Posterior vena cava (tissue), 2 donors: Measurements from ENCODE around the gene ANKRD28. TPM values are rescaled to one million over a fixed set of nuclear protein-coding genes. Genes with fewer than 3 reads are reported as not detected.
"Not testable (repeated sequence)": the region's sequence is repeated elsewhere in the genome, so short reads cannot be mapped to it uniquely, and the experiment has no call there.

Source experiments
- DNase-seq: peaks from one replicate; pipeline ENCODE4 v3.0.0-alpha.2; 2020; ENCODE audit warnings: low spot score
- intact Hi-C, 2 donors: fragments of 100-400 bp; cut with DNase I; formaldehyde crosslinking; loops; one replicate each; pipeline versions ENCODE4 v1.14.1 to v1.14.2; 2022 to 2023
- long read RNA-seq, 2 donors: library from polyadenylated mRNA; unstranded; transcript quantifications; one replicate each; pipeline ENCODE4 v2.0.0, GENCODE V29; 2020 to 2021
- total RNA-seq, 2 donors: library from RNA; stranded (reverse); fragmentation: NEBNext Ultra II Directional; extraction: Animal tissue kit (Norgen Biotek cat#: 25700); gene quantifications; one replicate each; pipeline ENCODE4 v1.2.1, GENCODE V29; 2021
- donor health status: DM: yes; HTN: yes; CAD: no.
- donor health status: DM: yes; HTN: yes; CAD: no.

Gene ANKRD28
- 10 to 100 TPM; 40.9 to 45.0 TPM for total RNA-seq
- long read RNA-seq, donor 1, full-length matches to known transcripts: 1 of 4 reads
- long read RNA-seq, donor 1, partial matches to known transcripts: 1 of 4 reads
- long read RNA-seq, donor 1, other reads (novel, unspliced or antisense): 2 of 4 reads
- long read RNA-seq, donor 2, partial matches to known transcripts: 1 of 9 reads
- long read RNA-seq, donor 2, other reads (novel, unspliced or antisense): 8 of 9 reads

GRCh38 chr3:15797642-15798303, at the start of gene ANKRD28:
TSS of gene ANKRD28 (minus strand) at chr3:15797979. CDS start at chr3:15796521, 1,458 bp downstream.
- no peak for DNase-seq
- intact Hi-C loops: loop anchor here in 1 of 2 donors (10.0 kb wide), 1 partner anchor 163 kb away; no protein-coding TSS in a partner anchor

- intact Hi-C loops: loop anchor here in 1 of 2 donors (10.0 kb wide), 1 partner anchor 188 kb away; no protein-coding TSS in a partner anchor
- no peak for DNase-seq
Measured at GRCh38 chr3:15847239-15847638, 49.5 kb upstream of the ANKRD28 start.

GRCh38 chr3:15846606-15847005, 48.8 kb upstream of the ANKRD28 start:
- DNase-seq: no peak
- intact Hi-C loops: loop anchor here in 1 of 2 donors (10.0 kb wide), 1 partner anchor 188 kb away; no protein-coding TSS in a partner anchor

- intact Hi-C loops: loop anchor here in 1 of 2 donors (10.0 kb wide), 1 partner anchor 189 kb away; no protein-coding TSS in a partner anchor
- no peak for DNase-seq
Measured at GRCh38 chr3:15845475-15845874, 47.7 kb upstream of the ANKRD28 start.

- intact Hi-C loops: loop anchor here in 1 of 2 donors (10.0 kb wide), 1 partner anchor 190 kb away; no protein-coding TSS in a partner anchor
- DNase-seq: no peak
Measured at GRCh38 chr3:15844889-15845288, 47.1 kb upstream of the ANKRD28 start.

GRCh38 chr3:15841091-15841973, 43.6 kb upstream of the ANKRD28 start:
- intact Hi-C loops: loop anchor here in 1 of 2 donors (10.0 kb wide), 1 partner anchor 193 kb away; no protein-coding TSS in a partner anchor
- not testable (repeated sequence) for DNase-seq

GRCh38 chr3:15839568-15839967, 41.8 kb upstream of the ANKRD28 start:
- intact Hi-C loops: no loop called here
- DNase-seq: no peak

- DNase-seq: no peak
- intact Hi-C loops: no loop called here
Measured at GRCh38 chr3:15831927-15832326, 34.1 kb upstream of the ANKRD28 start.

- no peak for DNase-seq
- intact Hi-C loops: no loop called here
Measured at GRCh38 chr3:15825016-15825415, 27.2 kb upstream of the ANKRD28 start.

GRCh38 chr3:15823092-15823491, 25.3 kb upstream of the ANKRD28 start:
- no peak for DNase-seq
- intact Hi-C loops: no loop called here

GRCh38 chr3:15822281-15822680, 24.5 kb upstream of the ANKRD28 start:
- intact Hi-C loops: no loop called here
- DNase-seq: no peak

GRCh38 chr3:15820911-15821310, 23.1 kb upstream of the ANKRD28 start:
- intact Hi-C loops: no loop called here
- no peak for DNase-seq

- intact Hi-C loops: loop anchor here (10.0 kb wide), 1 partner anchor 425 kb away; no protein-coding TSS in a partner anchor
- no peak for DNase-seq
Measured at GRCh38 chr3:15819576-15819975, 21.8 kb upstream of the ANKRD28 start.

- DNase-seq: no peak
- intact Hi-C loops: loop anchor here (10.0 kb wide), 1 partner anchor 426 kb away; no protein-coding TSS in a partner anchor
Measured at GRCh38 chr3:15819043-15819442, 21.3 kb upstream of the ANKRD28 start.

- intact Hi-C loops: loop anchor here (10.0 kb wide), 1 partner anchor 429 kb away; no protein-coding TSS in a partner anchor
- no peak for DNase-seq
Measured at GRCh38 chr3:15815696-15816095, 17.9 kb upstream of the ANKRD28 start.

- intact Hi-C loops: loop anchor here (10.0 kb wide), 1 partner anchor 432 kb away; no protein-coding TSS in a partner anchor
- DNase-seq: not testable (repeated sequence)
Measured at GRCh38 chr3:15813079-15813478, 15.3 kb upstream of the ANKRD28 start.

GRCh38 chr3:15812183-15812582, 14.4 kb upstream of the ANKRD28 start:
- DNase-seq: no peak
- intact Hi-C loops: loop anchor here (10.0 kb wide), 1 partner anchor 433 kb away; no protein-coding TSS in a partner anchor

GRCh38 chr3:15810702-15811101, 12.9 kb upstream of the ANKRD28 start:
- intact Hi-C loops: loop anchor here (10.0 kb wide), 1 partner anchor 434 kb away; no protein-coding TSS in a partner anchor

GRCh38 chr3:15809313-15809712, 11.5 kb upstream of the ANKRD28 start:
- intact Hi-C loops: loop anchor here in 1 of 2 donors (5.0 kb wide), 1 partner anchor 182 kb away; no protein-coding TSS in a partner anchor

More at GRCh38 chr3:15810702-15811101, 12.9 kb upstream of the ANKRD28 start:
- DNase-seq: no peak

More at GRCh38 chr3:15809313-15809712, 11.5 kb upstream of the ANKRD28 start:
- no peak for DNase-seq
